ENCODE results near the gene MCC.

Gene MCC

DNA sequence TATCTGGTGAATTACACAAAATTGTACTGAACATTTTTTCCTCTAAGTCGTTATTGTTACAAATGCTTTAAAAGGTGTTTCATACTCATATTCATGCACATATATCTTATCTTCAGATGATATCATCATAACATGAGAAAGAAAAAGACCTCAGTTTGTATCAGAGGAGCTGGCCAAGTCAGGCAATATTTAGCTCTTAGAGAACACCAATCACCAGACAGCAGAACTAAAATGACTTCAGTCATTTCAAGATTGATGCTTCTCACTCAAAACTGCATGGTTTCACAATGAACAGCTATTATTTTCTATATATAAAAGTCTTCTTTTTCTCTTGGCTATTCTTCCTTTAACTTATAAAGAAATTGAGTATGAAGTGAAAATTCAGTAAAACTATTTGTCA is 98.0 kb downstream of the MCC start:
- CTCF ChIA-PET: interaction anchor here (1.0 to 3.2 kb wide), 2 partner anchors 11 to 85 kb away, joined by 6 to 27 read pairs; no protein-coding TSS in a partner anchor
- no peaks in the 10 kb centered on the region for H3K9me3 ChIP-seq (ENCODE audit: control insufficient read depth, insufficient read depth, low read depth, low read length)
- TF ChIP-seq ZNF626 (tag by site-specific recombination; IDR thresholded peaks at IDR 0.05) (no peak), ZNF341 (tag by site-specific recombination; IDR thresholded peaks at IDR 0.05; ENCODE audit: low read depth) (no peak), BCL11B (tag by site-specific recombination; IDR thresholded peaks at IDR 0.05; ENCODE audit: low read depth) (no peak), ZBTB48 (tag by site-specific recombination; IDR thresholded peaks at IDR 0.05) (no peak), ZNF350 (tag by site-specific recombination; IDR thresholded peaks at IDR 0.05) (no peak), ZNF549 (tag by site-specific recombination; IDR thresholded peaks at IDR 0.05) (no peak), WT1 (tag by site-specific recombination; IDR thresholded peaks at IDR 0.05) (no peak), ZNF133 (tag by site-specific recombination; IDR thresholded peaks at IDR 0.05) (no peak), ZNF324 (tag by site-specific recombination; IDR thresholded peaks at IDR 0.05) (no peak), ZNF785 (tag by site-specific recombination; IDR thresholded peaks at IDR 0.05) (no peak), HOXD13 (CRISPR knock-in tag; IDR thresholded peaks at IDR 0.05; ENCODE audit: borderline replicate concordance) (no peak), KLF16 (tag by site-specific recombination; IDR thresholded peaks at IDR 0.05) (no peak), GLI2 (tag by site-specific recombination; IDR thresholded peaks at IDR 0.05; ENCODE audit: borderline replicate concordance, low read depth) (no peak)
- TF ChIP-seq, protein P1, sequence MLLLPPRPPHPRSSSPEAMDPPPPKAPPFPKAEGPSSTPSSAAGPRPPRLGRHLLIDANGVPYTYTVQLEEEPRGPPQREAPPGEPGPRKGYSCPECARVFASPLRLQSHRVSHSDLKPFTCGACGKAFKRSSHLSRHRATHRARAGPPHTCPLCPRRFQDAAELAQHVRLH (tag by site-specific recombination; IDR thresholded peaks at IDR 0.05): no peak
- TF ChIP-seq, protein P2, sequence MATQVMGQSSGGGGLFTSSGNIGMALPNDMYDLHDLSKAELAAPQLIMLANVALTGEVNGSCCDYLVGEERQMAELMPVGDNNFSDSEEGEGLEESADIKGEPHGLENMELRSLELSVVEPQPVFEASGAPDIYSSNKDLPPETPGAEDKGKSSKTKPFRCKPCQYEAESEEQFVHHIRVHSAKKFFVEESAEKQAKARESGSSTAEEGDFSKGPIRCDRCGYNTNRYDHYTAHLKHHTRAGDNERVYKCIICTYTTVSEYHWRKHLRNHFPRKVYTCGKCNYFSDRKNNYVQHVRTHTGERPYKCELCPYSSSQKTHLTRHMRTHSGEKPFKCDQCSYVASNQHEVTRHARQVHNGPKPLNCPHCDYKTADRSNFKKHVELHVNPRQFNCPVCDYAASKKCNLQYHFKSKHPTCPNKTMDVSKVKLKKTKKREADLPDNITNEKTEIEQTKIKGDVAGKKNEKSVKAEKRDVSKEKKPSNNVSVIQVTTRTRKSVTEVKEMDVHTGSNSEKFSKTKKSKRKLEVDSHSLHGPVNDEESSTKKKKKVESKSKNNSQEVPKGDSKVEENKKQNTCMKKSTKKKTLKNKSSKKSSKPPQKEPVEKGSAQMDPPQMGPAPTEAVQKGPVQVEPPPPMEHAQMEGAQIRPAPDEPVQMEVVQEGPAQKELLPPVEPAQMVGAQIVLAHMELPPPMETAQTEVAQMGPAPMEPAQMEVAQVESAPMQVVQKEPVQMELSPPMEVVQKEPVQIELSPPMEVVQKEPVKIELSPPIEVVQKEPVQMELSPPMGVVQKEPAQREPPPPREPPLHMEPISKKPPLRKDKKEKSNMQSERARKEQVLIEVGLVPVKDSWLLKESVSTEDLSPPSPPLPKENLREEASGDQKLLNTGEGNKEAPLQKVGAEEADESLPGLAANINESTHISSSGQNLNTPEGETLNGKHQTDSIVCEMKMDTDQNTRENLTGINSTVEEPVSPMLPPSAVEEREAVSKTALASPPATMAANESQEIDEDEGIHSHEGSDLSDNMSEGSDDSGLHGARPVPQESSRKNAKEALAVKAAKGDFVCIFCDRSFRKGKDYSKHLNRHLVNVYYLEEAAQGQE (tag by site-specific recombination; IDR thresholded peaks at IDR 0.05): no peak
- TF ChIP-seq, protein P3, sequence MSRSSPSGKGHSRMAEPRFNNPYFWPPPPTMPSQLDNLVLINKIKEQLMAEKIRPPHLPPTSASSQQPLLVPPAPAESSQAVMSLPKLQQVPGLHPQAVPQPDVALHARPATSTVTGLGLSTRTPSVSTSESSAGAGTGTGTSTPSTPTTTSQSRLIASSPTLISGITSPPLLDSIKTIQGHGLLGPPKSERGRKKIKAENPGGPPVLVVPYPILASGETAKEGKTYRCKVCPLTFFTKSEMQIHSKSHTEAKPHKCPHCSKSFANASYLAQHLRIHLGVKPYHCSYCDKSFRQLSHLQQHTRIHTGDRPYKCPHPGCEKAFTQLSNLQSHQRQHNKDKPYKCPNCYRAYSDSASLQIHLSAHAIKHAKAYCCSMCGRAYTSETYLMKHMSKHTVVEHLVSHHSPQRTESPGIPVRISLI (tag by site-specific recombination; IDR thresholded peaks at IDR 0.05): no peak
- H3K27ac ChIP-seq (ENCODE audit: extremely low read depth, low read depth, low read length): no peak overlapping the region
- POLR2A ChIA-PET: no interaction called here
- no peaks in the 10 kb centered on the region for H3K4me1 ChIP-seq (ENCODE audit: control insufficient read depth, insufficient read depth, low read length)
- H3K4me3 ChIP-seq (ENCODE audit: low read depth, low read length): no peak overlapping the region
- H3K36me3 ChIP-seq (ENCODE audit: control insufficient read depth in 2 of 2, insufficient read depth in 1 of 2, low read length in 2 of 2): no peaks in the 10 kb centered on the region

DNA sequence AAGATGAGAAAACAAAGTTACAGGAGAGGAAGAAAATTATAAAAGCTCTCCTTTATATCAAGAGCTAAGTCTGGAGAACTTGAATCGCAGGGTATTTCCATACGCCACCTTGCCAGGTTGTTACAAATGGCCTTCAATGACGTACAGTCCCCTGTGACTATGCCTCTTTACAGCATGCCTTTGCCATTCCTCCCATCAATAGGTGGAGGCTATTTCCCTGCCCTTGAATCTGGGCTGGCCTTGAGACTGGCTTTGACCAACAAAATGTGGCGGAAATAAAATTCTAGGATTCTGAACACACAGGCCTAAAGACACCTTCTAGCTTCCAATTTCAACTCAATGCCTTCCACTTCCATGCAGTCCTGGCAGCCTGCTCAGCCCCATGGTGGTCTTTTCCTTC is 99.1 kb downstream of the MCC start:
- ChIA-PET POLR2A (interaction anchor here (0.9 kb wide), 1 partner anchor 99 kb away, joined by 3 read pairs; the partner anchor contains the start of gene MCC), CTCF (interaction anchor here (1.2 to 3.2 kb wide), 2 partner anchors 10 to 13 kb away, joined by 3 to 27 read pairs; no protein-coding TSS in a partner anchor)
- H3K36me3 ChIP-seq (ENCODE audit: control insufficient read depth in 2 of 2, insufficient read depth in 1 of 2, low read length in 2 of 2): no peaks in the 10 kb centered on the region
- TF ChIP-seq ZNF274 (IDR thresholded peaks at IDR 0.05; ENCODE audit: low read length) (no peak), ZNF274 (tag by site-specific recombination; IDR thresholded peaks at IDR 0.05; ENCODE audit: borderline replicate concordance) (no peak), ZNF837 (tag by site-specific recombination; IDR thresholded peaks at IDR 0.05) (no peak), ZEB2 (tag by site-specific recombination; IDR thresholded peaks at IDR 0.05) (no peak), ZNF138 (tag by site-specific recombination; IDR thresholded peaks at IDR 0.05; ENCODE audit: borderline replicate concordance) (no peak)
- no peak overlapping the region for H3K27ac ChIP-seq (ENCODE audit: extremely low read depth, low read depth, low read length)
- H3K4me1 ChIP-seq (ENCODE audit: control insufficient read depth, insufficient read depth, low read length): no peaks in the 10 kb centered on the region
- H3K4me3 ChIP-seq (ENCODE audit: low read depth, low read length): no peak overlapping the region
- H3K9me3 ChIP-seq (ENCODE audit: control insufficient read depth, insufficient read depth, low read depth, low read length): no peaks in the 10 kb centered on the region
